ENCODE data around the gene TAF11L12. TPM values are rescaled to one million over a fixed set of nuclear protein-coding genes. Genes with fewer than 3 reads are reported as not detected.
"Not testable (repeated sequence)": the region's sequence is repeated elsewhere in the genome, so short reads cannot be mapped to it uniquely, and the experiment has no call there.

TAF11L12 gene
- total and polyA plus RNA-seq, 2 of the 13 experiments (the other 11 are each of a cell fraction or from before 2014, with no cell fraction given) = not detected

- 17% methylated on average over 4 of the region's 4 CpGs for WGBS (ENCODE audit: low lambda C conversion rate)
- in situ Hi-C loops (cut with HindIII; ENCODE audit: extremely low pct_ligation_motif_present, low pct_unique_long_range_greater_than_20kb); BruUV-seq (replicated peaks): not testable (repeated sequence)
Observed at GRCh38 chr5:17607461-17607860, 2.7 kb upstream of the TAF11L12 start.

GRCh38 chr5:17614872-17615605 is 4.8 kb downstream of the TAF11L12 start:
- intact Hi-C loops (cut with micrococcal nuclease; ENCODE audit: unreplicated experiment) (no loop called here), in situ Hi-C loops (cut with HindIII; ENCODE audit: extremely low pct_ligation_motif_present, low pct_unique_long_range_greater_than_20kb) (no loop called here)
- DNase-seq (ENCODE audit: low spot score) (no peak), FAIRE-seq (no peak), ATAC-seq (no peak)
- Histone ChIP-seq H3K9me3 (ENCODE audit: low read length) (no peaks in the 10 kb centered on the region), H3K27ac (ENCODE audit: extremely low read length, insufficient read depth, low read length) (no peak overlapping the region), H3K27me3 (ENCODE audit: control insufficient read depth in 1 of 2, insufficient read depth in 2 of 2, low read length in 2 of 2) (no peaks in the 10 kb centered on the region), H3K36me3 (replicated peaks in 1 of 2; ENCODE audit: control insufficient read depth in 1 of 2, insufficient read depth in 2 of 2, low read length in 2 of 2) (no peaks in the 10 kb centered on the region), H3K79me2 (ENCODE audit: insufficient read depth, low read length) (no peaks in the 10 kb centered on the region), H3K4me3 (replicated peaks in 1 of 3; ENCODE audit: insufficient read depth in 1 of 3, low read depth in 2 of 3, low read length in 3 of 3) (no peak overlapping the region), H2AFZ (ENCODE audit: low read length) (no peak overlapping the region), H3K4me2 (ENCODE audit: low read depth, low read length) (no peak overlapping the region), H3K9ac (ENCODE audit: insufficient read depth, low read depth, low read length) (no peak overlapping the region), H3K4me1 (ENCODE audit: insufficient read depth, low read length) (no peaks in the 10 kb centered on the region), H4K20me1 (ENCODE audit: insufficient read depth, low read length) (no peaks in the 10 kb centered on the region)
- BruUV-seq (replicated peaks) = no TSS peak
- WGBS (ENCODE audit: low lambda C conversion rate) = 41% methylated on average over 16 of the region's 17 CpGs
- POLR2A ChIA-PET = no interaction called here
- CTCF ChIA-PET (ENCODE audit: low intra/inter-chr PET ratio, low total read pairs) = no interaction called here
- no peak for TF ChIP-seq ZC3H4 (CRISPR knock-in tag; IDR thresholded peaks at IDR 0.05; ENCODE audit: borderline replicate concordance)
- no peak for TF ChIP-seq ZNF75D (CRISPR knock-in tag; IDR thresholded peaks at IDR 0.05; ENCODE audit: borderline replicate concordance)
- no peak for TF ChIP-seq PPARG (CRISPR knock-in tag; conservative IDR thresholded peaks at IDR 0.05)
- TF ChIP-seq ZNF740 (CRISPR knock-in tag; IDR thresholded peaks at IDR 0.05) = no peak
- no peak for TF ChIP-seq NFIC (IDR thresholded peaks at IDR 0.05; ENCODE audit: low read length)
- no peak for TF ChIP-seq ZNF34 (CRISPR knock-in tag; IDR thresholded peaks at IDR 0.05; ENCODE audit: borderline replicate concordance)
- TF ChIP-seq ETS1 (CRISPR knock-in tag; IDR thresholded peaks at IDR 0.05) = no peak
- no peak for TF ChIP-seq GFI1 (CRISPR knock-in tag; IDR thresholded peaks at IDR 0.05; ENCODE audit: borderline replicate concordance)
- TF ChIP-seq ETV6 (CRISPR knock-in tag; conservative IDR thresholded peaks at IDR 0.05) = no peak
- no peak for TF ChIP-seq TARDBP (CRISPR knock-in tag; IDR thresholded peaks at IDR 0.05)

More at GRCh38 chr5:17607461-17607860, 2.7 kb upstream of the TAF11L12 start:
- intact Hi-C loops (cut with micrococcal nuclease; ENCODE audit: unreplicated experiment); H2AFZ ChIP-seq (ENCODE audit: low read length); ATAC-seq; H3K79me2 ChIP-seq (ENCODE audit: insufficient read depth, low read length); H3K9me3 ChIP-seq (ENCODE audit: low read length); H4K20me1 ChIP-seq (ENCODE audit: insufficient read depth, low read length); H3K4me2 ChIP-seq (ENCODE audit: low read depth, low read length); H3K27me3 ChIP-seq (ENCODE audit: control insufficient read depth in 1 of 2, insufficient read depth in 2 of 2, low read length in 2 of 2); H3K4me1 ChIP-seq (ENCODE audit: insufficient read depth, low read length); H3K36me3 ChIP-seq (replicated peaks in 1 of 2; ENCODE audit: control insufficient read depth in 1 of 2, insufficient read depth in 2 of 2, low read length in 2 of 2); POLR2A ChIA-PET; H3K4me3 ChIP-seq (replicated peaks in 1 of 3; ENCODE audit: insufficient read depth in 1 of 3, low read depth in 2 of 3, low read length in 3 of 3); H3K9ac ChIP-seq (ENCODE audit: insufficient read depth, low read depth, low read length); CTCF ChIA-PET (ENCODE audit: low intra/inter-chr PET ratio, low total read pairs); H3K27ac ChIP-seq (ENCODE audit: extremely low read length, insufficient read depth, low read length); DNase-seq (ENCODE audit: low spot score); FAIRE-seq: not testable (repeated sequence)
